ENCODE results near the gene PIK3R2. TPM values are rescaled to one million over a fixed set of nuclear protein-coding genes. Genes with fewer than 3 reads are reported as not detected.

Gene PIK3R2
- polyA plus RNA-seq, 1 donor (not counting 4 experiments of a cell fraction or from before 2014, with no cell fraction given): 13.9 TPM

DNA sequence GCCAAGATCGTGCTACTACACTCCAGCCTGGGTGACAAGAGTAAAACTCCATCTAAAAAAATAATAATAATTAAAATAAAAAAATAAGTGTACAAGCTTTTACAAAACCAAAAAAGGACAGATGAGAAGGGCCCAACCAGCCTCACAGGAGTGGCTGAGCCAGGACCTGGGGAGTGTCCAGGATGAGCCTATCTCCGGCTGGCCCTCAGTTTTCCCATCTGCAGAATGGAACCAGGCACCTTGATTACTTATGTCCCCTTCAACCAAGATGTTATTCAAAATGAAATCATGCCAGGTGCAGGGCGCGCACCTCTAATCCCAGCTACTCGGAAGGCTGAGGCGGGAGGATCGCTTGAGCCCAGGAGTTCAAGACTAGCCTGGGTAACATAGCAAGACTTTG, 11.1 kb downstream of the PIK3R2 start:
- H4K20me1 ChIP-seq (ENCODE audit: control insufficient read depth, extremely low read depth, insufficient read depth, low read length): no peaks in the 10 kb centered on the region
- H3K9ac ChIP-seq (ENCODE audit: control insufficient read depth, extremely low read depth, insufficient read depth, low read length): no peak overlapping the region
- H3K27ac ChIP-seq (ENCODE audit: control insufficient read depth, insufficient read depth, low read length): no peak overlapping the region
- no peaks in the 10 kb centered on the region for H3K9me1 ChIP-seq (ENCODE audit: control insufficient read depth, extremely low read depth, insufficient read depth, low read length)
- H3K4me3 ChIP-seq (ENCODE audit: control insufficient read depth in 2 of 3, extremely low read depth in 1 of 3, insufficient read depth in 2 of 3, low read depth in 1 of 3, low read length in 3 of 3): no peak overlapping the region
- H3K4me2 ChIP-seq (ENCODE audit: control insufficient read depth, extremely low read depth, insufficient read depth, low read depth, low read length): no peak overlapping the region
- H3K4me1 ChIP-seq (ENCODE audit: control insufficient read depth, extremely low read depth, insufficient read depth, low read length): peaks cover 10% of the 10 kb centered on the region
- H2AFZ ChIP-seq (ENCODE audit: control insufficient read depth, low read length): no peak overlapping the region
- no peaks in the 10 kb centered on the region for H3K9me3 ChIP-seq (ENCODE audit: control insufficient read depth, low read depth, low read length)
- TF ChIP-seq, protein P1, sequence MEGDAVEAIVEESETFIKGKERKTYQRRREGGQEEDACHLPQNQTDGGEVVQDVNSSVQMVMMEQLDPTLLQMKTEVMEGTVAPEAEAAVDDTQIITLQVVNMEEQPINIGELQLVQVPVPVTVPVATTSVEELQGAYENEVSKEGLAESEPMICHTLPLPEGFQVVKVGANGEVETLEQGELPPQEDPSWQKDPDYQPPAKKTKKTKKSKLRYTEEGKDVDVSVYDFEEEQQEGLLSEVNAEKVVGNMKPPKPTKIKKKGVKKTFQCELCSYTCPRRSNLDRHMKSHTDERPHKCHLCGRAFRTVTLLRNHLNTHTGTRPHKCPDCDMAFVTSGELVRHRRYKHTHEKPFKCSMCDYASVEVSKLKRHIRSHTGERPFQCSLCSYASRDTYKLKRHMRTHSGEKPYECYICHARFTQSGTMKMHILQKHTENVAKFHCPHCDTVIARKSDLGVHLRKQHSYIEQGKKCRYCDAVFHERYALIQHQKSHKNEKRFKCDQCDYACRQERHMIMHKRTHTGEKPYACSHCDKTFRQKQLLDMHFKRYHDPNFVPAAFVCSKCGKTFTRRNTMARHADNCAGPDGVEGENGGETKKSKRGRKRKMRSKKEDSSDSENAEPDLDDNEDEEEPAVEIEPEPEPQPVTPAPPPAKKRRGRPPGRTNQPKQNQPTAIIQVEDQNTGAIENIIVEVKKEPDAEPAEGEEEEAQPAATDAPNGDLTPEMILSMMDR (optimal IDR thresholded peaks at IDR 0.05 in 1 of 3, IDR thresholded peaks at IDR 0.05 in 1 of 3, conservative IDR thresholded peaks at IDR 0.05 in 1 of 3; ENCODE audit: extremely low read depth in 1 of 3, insufficient read depth in 2 of 3, low read length in 3 of 3): no peak
- no peak for TF ChIP-seq EZH2 (IDR thresholded peaks at IDR 0.05; ENCODE audit: low read length)
- H3K36me3 ChIP-seq (ENCODE audit: control insufficient read depth in 2 of 2, extremely low read depth in 1 of 2, insufficient read depth in 2 of 2, low read length in 2 of 2): peaks cover 30 to 41% of the 10 kb centered on the region in 2 experiments
- no peaks in the 10 kb centered on the region for H3K27me3 ChIP-seq (ENCODE audit: control insufficient read depth, extremely low read depth, insufficient read depth, low read length)
- no peak for FAIRE-seq
- H3K79me2 ChIP-seq (ENCODE audit: control insufficient read depth, insufficient read depth, low read length): no peaks in the 10 kb centered on the region
- no peak for DNase-seq (ENCODE audit: low read depth, low spot score)
- dilution Hi-C loops (cut with MboI; ENCODE audit: extremely low pct_ligation_motif_present, low sequenced_read_pairs): no loop called here

DNA sequence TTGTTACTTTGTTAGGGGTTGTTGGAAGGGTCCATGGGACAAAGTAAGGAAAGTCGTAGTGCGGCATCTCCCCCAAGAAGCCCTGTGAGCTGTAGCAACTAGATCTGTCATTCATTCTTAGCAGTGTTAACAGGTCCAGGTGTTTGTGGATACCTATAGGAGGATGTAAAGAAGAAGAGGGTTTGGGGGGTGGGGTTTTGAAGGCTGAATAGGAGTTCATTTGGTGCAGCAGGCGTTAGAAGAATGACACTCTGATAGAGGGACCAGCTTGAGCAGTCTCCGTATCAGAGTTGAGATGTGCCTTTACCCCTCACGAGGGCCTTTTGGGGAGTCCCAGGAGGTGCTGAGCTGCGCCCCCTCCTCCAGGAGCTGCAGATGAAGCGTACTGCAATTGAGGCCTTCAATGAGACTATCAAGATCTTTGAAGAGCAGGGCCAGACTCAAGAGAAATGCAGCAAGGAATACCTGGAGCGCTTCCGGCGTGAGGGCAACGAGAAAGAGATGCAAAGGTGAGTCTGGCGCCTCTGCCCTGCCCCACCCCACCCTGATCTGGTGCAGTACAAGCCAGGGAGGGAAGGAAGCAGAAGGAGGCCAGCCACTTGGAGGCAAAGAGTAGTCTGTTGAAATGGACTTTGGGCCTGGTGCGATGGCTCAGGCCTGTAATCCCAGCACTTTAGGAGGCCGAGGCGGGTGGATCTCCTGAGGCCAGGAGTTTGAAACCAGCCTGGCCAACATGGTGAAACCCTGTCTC, 13.0 kb downstream of the PIK3R2 start:
- dilution Hi-C loops (cut with MboI; ENCODE audit: extremely low pct_ligation_motif_present, low sequenced_read_pairs): no loop called here
- no peaks in the 10 kb centered on the region for H3K9me1 ChIP-seq (ENCODE audit: control insufficient read depth, extremely low read depth, insufficient read depth, low read length)
- peaks cover 38 to 44% of the 10 kb centered on the region in 2 experiments for H3K36me3 ChIP-seq (ENCODE audit: control insufficient read depth in 2 of 2, extremely low read depth in 1 of 2, insufficient read depth in 2 of 2, low read length in 2 of 2)
- no peak overlapping the region for H3K9ac ChIP-seq (ENCODE audit: control insufficient read depth, extremely low read depth, insufficient read depth, low read length)
- peaks cover 8% of the 10 kb centered on the region for H3K4me1 ChIP-seq (ENCODE audit: control insufficient read depth, extremely low read depth, insufficient read depth, low read length)
- no peak for DNase-seq (ENCODE audit: low read depth, low spot score)
- H4K20me1 ChIP-seq (ENCODE audit: control insufficient read depth, extremely low read depth, insufficient read depth, low read length): no peaks in the 10 kb centered on the region
- TF ChIP-seq, protein P1 (optimal IDR thresholded peaks at IDR 0.05 in 1 of 3, IDR thresholded peaks at IDR 0.05 in 1 of 3, conservative IDR thresholded peaks at IDR 0.05 in 1 of 3; ENCODE audit: extremely low read depth in 1 of 3, insufficient read depth in 2 of 3, low read length in 3 of 3): no peak
- no peak for TF ChIP-seq EZH2 (IDR thresholded peaks at IDR 0.05; ENCODE audit: low read length)
- H3K9me3 ChIP-seq (ENCODE audit: control insufficient read depth, low read depth, low read length): no peaks in the 10 kb centered on the region
- no peak overlapping the region for H2AFZ ChIP-seq (ENCODE audit: control insufficient read depth, low read length)
- no peak overlapping the region for H3K4me2 ChIP-seq (ENCODE audit: control insufficient read depth, extremely low read depth, insufficient read depth, low read depth, low read length)
- H3K4me3 ChIP-seq (ENCODE audit: control insufficient read depth in 2 of 3, extremely low read depth in 1 of 3, insufficient read depth in 2 of 3, low read depth in 1 of 3, low read length in 3 of 3): no peak overlapping the region
- H3K79me2 ChIP-seq (ENCODE audit: control insufficient read depth, insufficient read depth, low read length): no peaks in the 10 kb centered on the region
- no peak overlapping the region for H3K27ac ChIP-seq (ENCODE audit: control insufficient read depth, insufficient read depth, low read length)
- no peak for FAIRE-seq
- no peaks in the 10 kb centered on the region for H3K27me3 ChIP-seq (ENCODE audit: control insufficient read depth, extremely low read depth, insufficient read depth, low read length)

All from keratinocyte (primary cell).